HG02884 (cell line): Measurements from ENCODE around the gene SH3PXD2A.

Source experiments
- ATAC-seq: cut with Tn5 transposase; IDR thresholded peaks from one replicate; pipeline ENCODE4 v1.9.1; 2021; ENCODE audit warnings: mild to moderate bottlenecking, moderate library complexity; ENCODE audit not compliant: unreplicated experiment

The SH3PXD2A gene

GRCh38 chr10:103855424-103855823 lies at the start of gene SH3PXD2A:
TSS of gene SH3PXD2A (minus strand) at chr10:103855576. CDS start at chr10:103855266, 310 bp downstream.
- ATAC-seq, result no peak

- no peak for ATAC-seq
Measured at GRCh38 chr10:103901299-103901698, 45.9 kb upstream of the SH3PXD2A start.

GRCh38 chr10:103899312-103899711 lies 43.9 kb upstream of the SH3PXD2A start:
- no peak for ATAC-seq

- ATAC-seq, result no peak
Measured at GRCh38 chr10:103897241-103897774, 41.9 kb upstream of the SH3PXD2A start.

GRCh38 chr10:103896225-103896624 lies 40.8 kb upstream of the SH3PXD2A start:
- no peak for ATAC-seq

GRCh38 chr10:103895411-103896186 lies 40.2 kb upstream of the SH3PXD2A start:
- no peak for ATAC-seq

GRCh38 chr10:103894441-103894864 lies 39.1 kb upstream of the SH3PXD2A start:
- ATAC-seq, result no peak

GRCh38 chr10:103893817-103894216 lies 38.4 kb upstream of the SH3PXD2A start:
- ATAC-seq, result no peak

- ATAC-seq, result no peak
Measured at GRCh38 chr10:103892181-103892580, 36.8 kb upstream of the SH3PXD2A start.

GRCh38 chr10:103890688-103891087 lies 35.3 kb upstream of the SH3PXD2A start:
- ATAC-seq, result no peak

- no peak for ATAC-seq
Measured at GRCh38 chr10:103890194-103890658, 34.9 kb upstream of the SH3PXD2A start.

GRCh38 chr10:103889121-103889720 lies 33.8 kb upstream of the SH3PXD2A start:
- ATAC-seq, result no peak

GRCh38 chr10:103888113-103888841 lies 32.9 kb upstream of the SH3PXD2A start:
- ATAC-seq, result peak; percentile 62

- ATAC-seq, result no peak
Measured at GRCh38 chr10:103885617-103886016, 30.2 kb upstream of the SH3PXD2A start.

GRCh38 chr10:103884681-103885139 lies 29.3 kb upstream of the SH3PXD2A start:
- ATAC-seq, result no peak

GRCh38 chr10:103882285-103883007 lies 27.1 kb upstream of the SH3PXD2A start:
- ATAC-seq, result no peak

GRCh38 chr10:103881416-103882284 lies 26.3 kb upstream of the SH3PXD2A start:
- no peak for ATAC-seq

GRCh38 chr10:103879831-103880230 lies 24.5 kb upstream of the SH3PXD2A start:
- ATAC-seq, result no peak

GRCh38 chr10:103879409-103879808 lies 24.0 kb upstream of the SH3PXD2A start:
- ATAC-seq, result no peak

GRCh38 chr10:103877861-103878260 lies 22.5 kb upstream of the SH3PXD2A start:
- ATAC-seq, result no peak
